ENCODE data around the gene PSMA2.

The PSMA2 gene

DNA sequence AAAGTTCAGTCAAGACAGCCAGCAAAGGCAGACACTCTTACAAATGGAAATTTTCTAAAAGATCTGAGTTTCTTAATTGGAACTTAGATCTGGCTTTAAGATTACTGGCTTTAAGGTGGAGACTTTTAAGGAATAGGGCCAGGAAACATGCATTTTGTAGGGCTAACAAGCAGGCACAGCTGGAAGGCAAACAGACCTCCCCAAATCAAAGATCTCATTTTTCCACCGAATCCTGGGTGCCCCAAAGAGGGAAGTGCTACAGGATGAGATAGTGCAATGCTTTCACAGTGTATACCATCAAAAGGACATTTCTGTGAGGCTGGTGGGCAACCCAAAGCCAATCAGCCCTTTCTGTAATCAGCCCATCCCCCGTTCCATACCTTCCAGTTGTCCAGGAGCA, 27.6 kb upstream of the PSMA2 start:
- no peak overlapping the region for H3K4me3 ChIP-seq (ENCODE audit: low read depth, low read length)
- TF ChIP-seq, protein P1, sequence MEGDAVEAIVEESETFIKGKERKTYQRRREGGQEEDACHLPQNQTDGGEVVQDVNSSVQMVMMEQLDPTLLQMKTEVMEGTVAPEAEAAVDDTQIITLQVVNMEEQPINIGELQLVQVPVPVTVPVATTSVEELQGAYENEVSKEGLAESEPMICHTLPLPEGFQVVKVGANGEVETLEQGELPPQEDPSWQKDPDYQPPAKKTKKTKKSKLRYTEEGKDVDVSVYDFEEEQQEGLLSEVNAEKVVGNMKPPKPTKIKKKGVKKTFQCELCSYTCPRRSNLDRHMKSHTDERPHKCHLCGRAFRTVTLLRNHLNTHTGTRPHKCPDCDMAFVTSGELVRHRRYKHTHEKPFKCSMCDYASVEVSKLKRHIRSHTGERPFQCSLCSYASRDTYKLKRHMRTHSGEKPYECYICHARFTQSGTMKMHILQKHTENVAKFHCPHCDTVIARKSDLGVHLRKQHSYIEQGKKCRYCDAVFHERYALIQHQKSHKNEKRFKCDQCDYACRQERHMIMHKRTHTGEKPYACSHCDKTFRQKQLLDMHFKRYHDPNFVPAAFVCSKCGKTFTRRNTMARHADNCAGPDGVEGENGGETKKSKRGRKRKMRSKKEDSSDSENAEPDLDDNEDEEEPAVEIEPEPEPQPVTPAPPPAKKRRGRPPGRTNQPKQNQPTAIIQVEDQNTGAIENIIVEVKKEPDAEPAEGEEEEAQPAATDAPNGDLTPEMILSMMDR (IDR thresholded peaks at IDR 0.05; ENCODE audit: control insufficient read depth, extremely low read depth, insufficient read depth), result no peak
- no peak for DNase-seq (ENCODE audit: low read depth)

DNA sequence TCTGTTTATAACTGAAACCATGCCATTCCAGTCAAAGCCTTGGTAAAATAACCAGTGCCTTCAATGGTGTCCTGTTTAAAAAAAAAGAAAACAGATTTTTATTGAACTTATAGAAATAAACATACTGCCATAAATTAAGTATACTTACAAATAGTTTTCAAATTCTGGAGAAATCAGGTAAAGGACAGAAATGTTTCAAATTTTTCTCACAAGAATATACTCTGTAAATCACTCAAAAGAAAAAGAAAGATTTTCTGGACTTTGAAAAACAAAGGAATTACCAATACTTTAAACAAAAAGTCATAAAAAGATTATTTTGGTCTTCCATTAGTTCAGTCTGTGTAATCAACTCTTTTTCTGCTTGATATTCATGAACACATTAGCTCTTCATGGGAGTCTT, 24.1 kb upstream of the PSMA2 start:
- TF ChIP-seq, protein P1 (IDR thresholded peaks at IDR 0.05; ENCODE audit: control insufficient read depth, extremely low read depth, insufficient read depth), result no peak
- no peak overlapping the region for H3K4me3 ChIP-seq (ENCODE audit: low read depth, low read length)
- DNase-seq (ENCODE audit: low read depth), result no peak

DNA sequence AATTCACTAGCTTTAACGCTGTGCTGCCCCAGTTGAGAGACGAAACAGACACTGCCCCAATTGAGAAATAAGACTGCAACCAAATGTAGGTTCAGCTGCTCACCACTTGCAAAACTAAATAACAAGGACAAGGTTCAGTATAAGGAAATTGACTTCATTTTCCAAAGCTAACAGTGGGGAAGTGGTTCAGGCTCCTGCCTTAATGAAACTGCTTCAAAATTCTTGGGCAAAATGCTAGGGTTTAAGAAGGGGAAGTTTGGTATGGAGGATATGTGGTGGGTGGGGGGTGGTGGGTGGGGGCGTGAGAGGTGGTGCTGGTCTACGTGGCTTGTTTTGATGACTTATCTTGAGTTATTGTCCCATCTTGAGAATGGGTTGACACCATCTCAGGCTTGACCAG, 22.0 kb upstream of the PSMA2 start:
- DNase-seq (ENCODE audit: low read depth), result no peak
- TF ChIP-seq, protein P1 (IDR thresholded peaks at IDR 0.05; ENCODE audit: control insufficient read depth, extremely low read depth, insufficient read depth), result no peak

DNA sequence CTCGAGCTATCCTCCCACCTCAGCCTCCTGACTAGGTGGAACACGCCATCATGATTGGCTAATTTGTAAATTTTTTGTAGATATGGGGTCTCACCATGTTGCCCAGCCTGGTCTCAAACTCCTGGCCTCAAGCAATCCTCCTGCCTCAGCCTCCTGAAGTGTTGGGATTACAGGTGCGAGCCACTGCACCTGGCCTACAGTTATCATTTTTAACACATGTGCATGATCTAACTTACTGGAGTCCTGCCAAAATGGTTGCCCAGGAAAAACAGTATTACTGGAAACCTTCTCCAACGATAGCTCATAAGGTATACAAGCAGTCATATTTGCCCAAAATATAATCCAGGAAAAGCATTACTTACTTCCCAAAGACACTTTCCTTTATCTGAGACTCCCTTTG, 20.4 kb upstream of the PSMA2 start:
- no peak overlapping the region for H3K4me3 ChIP-seq (ENCODE audit: low read depth, low read length)
- DNase-seq (ENCODE audit: low read depth), result no peak
- TF ChIP-seq, protein P1 (IDR thresholded peaks at IDR 0.05; ENCODE audit: control insufficient read depth, extremely low read depth, insufficient read depth), result no peak

More for the DNA sequence above, 22.0 kb upstream of the PSMA2 start:
- no peak overlapping the region for H3K4me3 ChIP-seq (ENCODE audit: low read depth, low read length)

DNA sequence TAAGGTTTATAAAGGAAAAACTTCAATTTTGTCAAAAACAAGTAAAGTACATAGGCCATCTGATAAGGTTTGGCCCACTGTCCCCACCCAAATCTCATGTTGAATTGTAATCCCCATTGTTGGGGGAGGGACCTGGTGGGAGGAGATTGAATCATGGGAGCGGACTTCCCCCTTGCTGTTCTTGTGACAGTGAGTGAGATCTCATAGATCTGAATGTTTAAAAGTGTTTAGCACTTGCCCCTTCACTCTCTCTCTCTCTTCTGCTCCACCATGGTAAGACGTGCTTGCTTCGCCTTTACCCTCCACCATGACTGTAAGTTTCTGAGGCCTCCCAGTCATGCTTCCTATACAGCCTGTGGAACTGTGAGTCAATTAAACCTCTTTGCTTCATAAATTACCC, 18.4 kb upstream of the PSMA2 start:
- TF ChIP-seq, protein P1 (IDR thresholded peaks at IDR 0.05; ENCODE audit: control insufficient read depth, extremely low read depth, insufficient read depth), result no peak
- no peak overlapping the region for H3K4me3 ChIP-seq (ENCODE audit: low read depth, low read length)
- no peak for DNase-seq (ENCODE audit: low read depth)

DNA sequence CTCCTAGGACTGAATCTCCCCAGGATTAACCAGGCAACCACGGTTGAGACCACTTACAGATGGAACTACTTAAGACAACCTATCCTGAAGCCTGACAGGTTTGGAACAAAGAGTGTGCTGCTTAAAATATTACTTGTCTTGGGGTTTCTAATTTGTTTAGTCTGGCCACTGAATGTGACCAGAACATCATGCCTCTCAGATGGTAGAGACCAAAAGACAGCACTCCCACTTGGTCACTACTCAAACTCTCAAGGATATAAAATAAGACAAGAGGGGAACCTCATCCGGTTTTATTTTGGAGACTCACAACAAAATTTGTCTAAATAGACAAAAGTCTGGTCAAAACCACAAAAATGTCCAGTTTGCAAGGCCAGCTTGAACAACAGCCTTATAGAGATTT, 15.5 kb upstream of the PSMA2 start:
- H3K4me3 ChIP-seq (ENCODE audit: low read depth, low read length), result no peak overlapping the region
- no peak for DNase-seq (ENCODE audit: low read depth)
- TF ChIP-seq, protein P1 (IDR thresholded peaks at IDR 0.05; ENCODE audit: control insufficient read depth, extremely low read depth, insufficient read depth), result no peak

DNA sequence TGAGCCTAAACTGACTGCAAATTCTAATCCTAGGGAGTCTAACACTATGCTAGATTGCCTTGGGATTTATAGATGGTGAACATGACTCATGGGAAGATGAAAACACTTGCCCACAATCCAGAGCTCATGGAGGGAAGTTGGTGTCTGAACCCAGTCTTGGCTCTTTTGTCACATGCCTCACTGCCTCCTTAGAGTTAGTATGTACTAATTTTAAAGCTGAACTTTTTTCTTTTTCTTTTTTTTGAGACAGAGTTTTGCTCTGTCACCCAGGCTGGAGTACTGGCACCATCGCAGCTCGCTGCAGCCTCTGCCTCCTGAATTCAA, 14.6 kb upstream of the PSMA2 start:
- H3K4me3 ChIP-seq (ENCODE audit: low read depth, low read length), result no peak overlapping the region
- TF ChIP-seq, protein P1 (IDR thresholded peaks at IDR 0.05; ENCODE audit: control insufficient read depth, extremely low read depth, insufficient read depth), result no peak
- no peak for DNase-seq (ENCODE audit: low read depth)

Data from LNCaP clone FGC (cell line).